Measurements from ENCODE around the gene GALR3. TPM values are rescaled to one million over a fixed set of nuclear protein-coding genes. Genes with fewer than 3 reads are reported as not detected.

GALR3 gene
- total and polyA plus RNA-seq, 2 of the 4 experiments (the other 2 are of a cell fraction), result not detected

DNA sequence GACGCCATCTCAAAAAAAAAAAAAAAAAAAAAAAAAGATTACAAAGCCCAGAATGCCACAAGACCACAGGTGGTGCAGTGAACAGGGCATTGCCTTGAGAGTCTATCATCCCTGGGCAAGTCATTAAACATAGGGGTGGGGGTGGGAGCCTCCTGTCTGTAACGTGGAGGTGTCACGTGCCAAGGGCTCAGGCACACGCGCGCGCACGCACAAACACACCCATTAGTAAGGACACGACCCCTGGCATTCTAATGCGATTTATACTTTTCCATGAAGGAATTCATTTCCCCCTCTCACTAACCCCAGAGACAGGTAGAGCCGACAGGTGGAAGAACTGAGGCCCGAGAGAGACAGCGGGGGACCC, 21.3 kb upstream of the GALR3 start:
- POLR2A ChIA-PET (ENCODE audit: unreplicated experiment), result no interaction called here

More for the DNA sequence above, 21.3 kb upstream of the GALR3 start:
- DNase-seq (no peak), ATAC-seq (ENCODE audit: low read depth) (no peak)
- H4K5ac ChIP-seq (ENCODE audit: low read depth, low read length), result no peak overlapping the region
- H3K79me1 ChIP-seq (ENCODE audit: low read depth in 1 of 2, low read length in 2 of 2), result peaks cover 10 to 16% of the 10 kb centered on the region in 2 experiments; a peak in 3 of 4 replicates
- WGBS, 2 experiments (ENCODE audit: extremely low coverage in 2 of 2, insufficient read length in 1 of 2), result no CpG with 5 or more reads among the region's 13 CpGs
- no peak overlapping the region for H3K56ac ChIP-seq (ENCODE audit: extremely low read depth, insufficient read depth, low read length)
- H2AFZ ChIP-seq (replicated peaks; ENCODE audit: low read length, poor library complexity), result peak overlapping the region; percentile 97
- BruUV-seq (replicated peaks), result no TSS peak
- peak overlapping the region; percentile 50; the same call in 1 of the 2 replicates for H2BK20ac ChIP-seq (ENCODE audit: low read depth, low read length)
- dilution Hi-C loops (cut with HindIII; ENCODE audit: low sequenced_read_pairs, unreplicated experiment), result no loop called here
- in situ Hi-C loops (cut with MboI; ENCODE audit: low sequenced_read_pairs), result no loop called here
- no peaks in the 10 kb centered on the region for H3K9me3 ChIP-seq (ENCODE audit: control insufficient read depth, insufficient read depth, low read length)
- TF ChIP-seq, protein P1, sequence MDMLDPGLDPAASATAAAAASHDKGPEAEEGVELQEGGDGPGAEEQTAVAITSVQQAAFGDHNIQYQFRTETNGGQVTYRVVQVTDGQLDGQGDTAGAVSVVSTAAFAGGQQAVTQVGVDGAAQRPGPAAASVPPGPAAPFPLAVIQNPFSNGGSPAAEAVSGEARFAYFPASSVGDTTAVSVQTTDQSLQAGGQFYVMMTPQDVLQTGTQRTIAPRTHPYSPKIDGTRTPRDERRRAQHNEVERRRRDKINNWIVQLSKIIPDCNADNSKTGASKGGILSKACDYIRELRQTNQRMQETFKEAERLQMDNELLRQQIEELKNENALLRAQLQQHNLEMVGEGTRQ (IDR thresholded peaks at IDR 0.05; ENCODE audit: low read depth, low read length), result peak; percentile 66
- TF ChIP-seq RFX5 (IDR thresholded peaks at IDR 0.05; ENCODE audit: low read depth, low read length), result no peak
- no peak for TF ChIP-seq FOS (IDR thresholded peaks at IDR 0.05; ENCODE audit: low read depth, low read length)
- TF ChIP-seq BHLHE40 (IDR thresholded peaks at IDR 0.05; ENCODE audit: low read depth, low read length), result peak; percentile 77
- no peak for TF ChIP-seq RAD21 (IDR thresholded peaks at IDR 0.05; ENCODE audit: low read length)
- TF ChIP-seq, protein P2, sequence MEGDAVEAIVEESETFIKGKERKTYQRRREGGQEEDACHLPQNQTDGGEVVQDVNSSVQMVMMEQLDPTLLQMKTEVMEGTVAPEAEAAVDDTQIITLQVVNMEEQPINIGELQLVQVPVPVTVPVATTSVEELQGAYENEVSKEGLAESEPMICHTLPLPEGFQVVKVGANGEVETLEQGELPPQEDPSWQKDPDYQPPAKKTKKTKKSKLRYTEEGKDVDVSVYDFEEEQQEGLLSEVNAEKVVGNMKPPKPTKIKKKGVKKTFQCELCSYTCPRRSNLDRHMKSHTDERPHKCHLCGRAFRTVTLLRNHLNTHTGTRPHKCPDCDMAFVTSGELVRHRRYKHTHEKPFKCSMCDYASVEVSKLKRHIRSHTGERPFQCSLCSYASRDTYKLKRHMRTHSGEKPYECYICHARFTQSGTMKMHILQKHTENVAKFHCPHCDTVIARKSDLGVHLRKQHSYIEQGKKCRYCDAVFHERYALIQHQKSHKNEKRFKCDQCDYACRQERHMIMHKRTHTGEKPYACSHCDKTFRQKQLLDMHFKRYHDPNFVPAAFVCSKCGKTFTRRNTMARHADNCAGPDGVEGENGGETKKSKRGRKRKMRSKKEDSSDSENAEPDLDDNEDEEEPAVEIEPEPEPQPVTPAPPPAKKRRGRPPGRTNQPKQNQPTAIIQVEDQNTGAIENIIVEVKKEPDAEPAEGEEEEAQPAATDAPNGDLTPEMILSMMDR (conservative IDR thresholded peaks at IDR 0.05; ENCODE audit: low read depth, low read length), result no peak
- no peak overlapping the region for H4K91ac ChIP-seq (ENCODE audit: insufficient read depth, low read depth, low read length)
- intact Hi-C loops (cut with micrococcal nuclease), result no loop called here
- H3K9ac ChIP-seq (ENCODE audit: low read depth, low read length), result no peak overlapping the region; the same call in 1 of the 2 replicates
- peaks cover 12% of the 10 kb centered on the region for H3K4me1 ChIP-seq (ENCODE audit: control insufficient read depth, insufficient read depth, low read length)
- CTCF ChIA-PET, result no interaction called here
- H3K14ac ChIP-seq (replicated peaks; ENCODE audit: low read depth, low read length), result no peak overlapping the region
- H2BK120ac ChIP-seq (ENCODE audit: low read depth, low read length), result no peak overlapping the region; the same call in 1 of the 2 replicates
- H3K27ac ChIP-seq (ENCODE audit: insufficient read depth, low read length), result no peak overlapping the region
- H4K20me1 ChIP-seq (ENCODE audit: insufficient read depth, low read length), result 0 out of 2 replicates have a peak, but pooled peaks cover 5% of the 10 kb centered on the region
- H3K4ac ChIP-seq (ENCODE audit: low read depth, low read length), result no peak overlapping the region; the same call in 1 of the 2 replicates
- H2AK9ac ChIP-seq (replicated peaks; ENCODE audit: low read depth, low read length, poor library complexity), result peak overlapping the region; percentile 90
- peak overlapping the region; percentile 68; the same call in 1 of the 2 replicates for H2AK5ac ChIP-seq (ENCODE audit: low read depth, low read length)
- peaks cover 5% of the 10 kb centered on the region; the same call in 1 of the 2 replicates for H3K9me1 ChIP-seq (ENCODE audit: insufficient read depth, low read length)
- no peaks in the 10 kb centered on the region for H3K27me3 ChIP-seq (ENCODE audit: control insufficient read depth, insufficient read depth, low read length)
- H4K8ac ChIP-seq (ENCODE audit: low read depth in 2 of 2, low read length in 2 of 2), result peak overlapping the region; percentile 57 to 71; a peak in 2 of 4 replicates
- peak overlapping the region; percentile 56 for H3K4me3 ChIP-seq (ENCODE audit: insufficient read depth, low read depth, low read length)
- peak overlapping the region; percentile 67 for H3K4me2 ChIP-seq (ENCODE audit: low read depth, low read length)
- no peak overlapping the region for H3K23ac ChIP-seq (ENCODE audit: low read depth, low read length)
- H3K36me3 ChIP-seq (ENCODE audit: control insufficient read depth, insufficient read depth, low read length), result no peaks in the 10 kb centered on the region
- H2BK15ac ChIP-seq (ENCODE audit: low read depth, low read length), result no peak overlapping the region
- H2BK5ac ChIP-seq (ENCODE audit: low read depth, low read length, poor library complexity, severe bottlenecking), result no peak overlapping the region
- no peak overlapping the region for H3K18ac ChIP-seq (ENCODE audit: low read depth, low read length)

All from IMR-90 (cell line).